Cardiac septum (tissue), 1 donor: ENCODE data around the gene OR2T8. TPM values are rescaled to one million over a fixed set of nuclear protein-coding genes. Genes with fewer than 3 reads are reported as not detected.
"Not testable (repeated sequence)": the region's sequence is repeated elsewhere in the genome, so short reads cannot be mapped to it uniquely, and the experiment has no call there.

Source experiments
- DNase-seq: peaks from one replicate; pipeline ENCODE4 v3.0.0-alpha.2; 2020; ENCODE audit warnings: low spot score
- intact Hi-C: fragments of 100-400 bp; cut with DNase I; formaldehyde crosslinking; loops from one replicate; pipeline ENCODE4 v1.14.0; 2022
- long read RNA-seq: library from polyadenylated mRNA; unstranded; transcript quantifications from one replicate; pipeline ENCODE4 v2.0.0, GENCODE V29; 2021
- total RNA-seq: library from RNA; stranded (reverse); fragmentation: NEBNext Ultra II Directional; extraction: Animal tissue kit (Norgen Biotek cat#: 25700); gene quantifications from one replicate; pipeline ENCODE4 v1.2.1, GENCODE V29; 2021
- donor health status: DM: no; HTN: no; CAD: no.

The OR2T8 gene
- not detected for total RNA-seq
- long read RNA-seq = 0 reads

- DNase-seq = no peak
- intact Hi-C loops = no loop called here
These were observed at the start of gene OR2T8 for GRCh38 chr1:247919952-247920351. OR2T8 (plus strand) TSS chr1:247920252; CDS start chr1:247921018, 766 bp downstream.

DNA sequence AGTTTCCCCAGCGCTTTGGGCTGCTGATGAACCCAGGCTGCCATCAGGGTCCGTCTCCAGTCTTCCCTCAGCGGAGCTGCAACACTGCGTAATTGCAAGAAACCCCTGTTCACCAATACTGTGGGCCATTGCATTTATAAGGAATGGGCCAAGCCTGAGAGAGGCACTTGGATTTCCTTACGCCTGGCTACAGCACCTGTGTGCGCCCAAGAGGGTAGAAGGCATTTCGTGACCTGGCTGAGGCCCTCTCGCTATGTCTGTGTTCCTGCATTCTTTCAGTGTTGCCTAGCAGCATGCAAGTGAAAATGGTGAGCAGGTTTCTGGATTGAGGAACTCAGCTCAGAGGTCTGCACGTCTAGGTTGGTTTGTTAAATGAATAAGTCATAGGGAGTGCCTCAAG is 36.7 kb upstream of the OR2T8 start:
- no peak for DNase-seq
- intact Hi-C loops = no loop called here

- intact Hi-C loops = no loop called here
- DNase-seq = no peak
These were observed 35.1 kb upstream of the OR2T8 start for GRCh38 chr1:247884797-247885413.

- intact Hi-C loops = no loop called here
- no peak for DNase-seq
These were observed 24.9 kb upstream of the OR2T8 start, which contains the start of gene OR2W3 for GRCh38 chr1:247895163-247895637. OR2W3 (plus strand) TSS chr1:247895587; CDS start chr1:247895587, 0 bp downstream.

GRCh38 chr1:247895976-247896375 is 24.1 kb upstream of the OR2T8 start:
- intact Hi-C loops = no loop called here
- DNase-seq = no peak

GRCh38 chr1:247904122-247904521 is 15.9 kb upstream of the OR2T8 start:
- DNase-seq = no peak
- intact Hi-C loops = no loop called here

DNA sequence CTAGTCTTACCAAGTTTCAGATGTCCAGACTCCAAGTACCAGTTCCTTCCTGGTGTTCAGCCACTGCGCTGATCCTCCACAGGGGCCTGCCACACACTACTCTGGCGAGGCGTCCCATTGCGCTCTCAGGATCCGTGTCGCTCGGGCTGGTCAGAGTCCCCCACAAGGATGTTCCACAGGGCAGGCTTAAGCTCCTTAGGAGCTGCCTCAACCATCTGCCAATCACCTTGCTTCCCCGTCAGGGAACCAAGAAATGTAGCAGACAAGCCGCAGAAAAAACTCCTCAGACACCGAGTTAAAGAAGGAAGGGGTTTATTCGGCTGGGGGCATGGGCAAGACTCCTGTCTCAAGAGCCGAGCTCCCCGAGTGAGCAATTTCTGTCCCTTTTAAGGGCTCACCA is 14.9 kb upstream of the OR2T8 start:
- intact Hi-C loops = no loop called here
- DNase-seq = no peak

DNA sequence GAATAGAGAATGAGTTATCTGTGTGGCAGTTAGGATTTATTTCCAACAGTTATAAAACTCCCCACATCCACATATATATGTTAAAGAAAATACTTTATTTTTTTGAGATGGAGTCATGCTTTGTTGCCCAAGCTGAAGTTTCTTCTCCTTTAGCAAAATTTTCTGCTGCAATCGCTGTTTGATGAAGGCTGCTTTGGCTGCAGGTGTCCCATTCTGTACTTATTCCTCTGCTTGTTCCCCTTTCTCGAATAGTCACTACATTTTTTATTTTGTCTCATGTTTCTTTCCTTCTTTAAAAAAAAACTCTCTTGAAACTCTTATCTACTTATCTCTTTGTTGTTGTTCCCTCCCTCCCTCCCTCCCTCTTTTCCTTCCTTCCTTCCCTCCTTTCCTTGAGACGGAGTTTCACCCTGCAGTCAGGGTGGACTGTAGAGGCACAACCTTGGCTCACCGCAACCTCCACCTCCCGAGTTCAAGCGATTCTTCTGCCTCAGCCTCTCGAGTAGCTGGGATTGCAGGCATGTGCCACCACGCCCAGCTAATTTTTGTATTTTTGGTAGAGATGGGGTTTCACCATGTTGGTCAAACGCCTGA is 14.0 kb upstream of the OR2T8 start:
- DNase-seq = no peak
- intact Hi-C loops = no loop called here

DNA sequence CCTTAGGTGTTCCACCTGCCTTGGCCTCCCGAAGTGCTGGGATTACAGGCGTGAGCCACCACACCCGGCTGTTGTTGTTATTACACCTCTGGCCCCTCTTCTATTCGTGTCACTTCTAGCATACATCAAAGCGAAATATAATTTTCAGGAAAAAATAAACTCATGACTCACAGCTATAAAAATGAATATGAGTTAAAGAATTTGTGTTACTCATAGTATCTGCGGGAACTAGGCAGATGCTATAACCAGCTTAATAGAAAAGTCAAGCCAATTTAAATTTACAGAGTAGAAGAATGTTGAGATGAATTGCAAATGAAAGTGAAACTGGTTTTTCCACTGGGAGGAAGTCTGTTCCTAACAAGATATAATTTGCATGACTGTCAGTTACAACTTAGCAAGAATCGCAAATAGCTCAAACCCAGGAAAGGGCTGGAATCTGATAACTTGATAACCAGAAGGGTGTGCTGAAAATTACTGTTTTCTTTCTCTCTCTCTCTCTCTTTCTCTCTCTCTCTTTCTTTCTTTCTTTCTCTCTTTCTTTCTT is 13.5 kb upstream of the OR2T8 start:
- intact Hi-C loops = no loop called here

DNA sequence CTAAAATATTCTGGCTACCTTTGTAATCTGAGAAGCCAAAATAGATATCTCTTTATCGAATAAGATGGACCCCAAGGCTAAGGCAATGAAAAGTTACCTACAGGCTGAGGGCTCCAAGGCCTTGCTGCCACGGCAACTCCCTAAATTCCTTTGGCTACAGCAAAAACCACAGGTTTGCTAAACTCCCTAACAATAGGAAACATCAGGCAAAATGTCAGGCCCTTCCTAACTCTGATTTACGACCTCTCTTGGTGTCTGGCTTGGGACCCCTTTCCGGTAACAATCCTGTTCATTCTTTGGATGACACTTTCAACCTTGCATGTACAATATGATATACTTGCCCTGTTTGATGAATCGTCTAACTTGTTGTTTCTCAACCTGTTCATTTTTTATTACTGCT is 11.3 kb upstream of the OR2T8 start:
- no peak for DNase-seq
- intact Hi-C loops = no loop called here

More for the DNA sequence above, 13.5 kb upstream of the OR2T8 start:
- no peak for DNase-seq

DNA sequence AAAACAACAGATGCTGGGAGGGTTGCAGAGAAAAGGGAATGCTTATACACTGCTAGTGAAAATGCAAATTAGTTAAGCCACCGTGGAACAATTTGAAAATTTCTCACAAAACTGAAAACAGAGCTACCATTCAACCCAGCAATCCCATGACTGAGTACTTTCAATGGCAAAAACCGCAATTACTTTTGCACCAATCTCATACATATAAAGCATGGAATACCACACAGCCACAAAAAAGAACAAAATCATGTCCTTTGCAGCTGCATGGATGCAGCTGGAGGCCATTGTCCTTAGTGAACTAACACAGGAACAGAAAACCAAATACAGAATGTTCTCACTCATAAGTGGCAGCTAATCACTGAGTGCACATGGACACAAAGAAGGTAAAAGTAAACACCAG is 6.3 kb upstream of the OR2T8 start:
- intact Hi-C loops = no loop called here
- no peak for DNase-seq

- intact Hi-C loops = no loop called here
- no peak for DNase-seq
These were observed 5.0 kb upstream of the OR2T8 start for GRCh38 chr1:247914941-247915662.

GRCh38 chr1:247923941-247924340 is 3.9 kb downstream of the OR2T8 start:
- intact Hi-C loops = no loop called here
- DNase-seq = no peak

DNA sequence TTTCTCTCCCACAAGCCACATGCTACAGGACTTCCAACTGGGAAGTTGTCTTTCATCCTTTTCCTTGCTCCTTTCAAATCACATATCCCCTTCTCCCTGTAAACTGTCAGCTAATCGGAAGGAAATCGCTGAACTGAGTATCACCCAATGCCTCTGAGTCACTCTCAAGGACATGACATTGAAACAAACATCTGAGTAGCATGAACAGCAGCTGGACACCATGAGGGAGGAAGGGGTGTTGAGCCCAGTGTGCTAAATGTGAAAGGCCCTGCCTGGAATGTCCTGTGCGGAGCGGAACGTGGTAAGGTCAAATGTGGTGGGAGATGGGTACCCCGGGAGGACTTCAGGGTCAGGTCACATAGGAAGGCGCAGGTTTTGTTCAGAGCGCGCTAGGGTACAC is 4.8 kb downstream of the OR2T8 start, which contains the start of gene OR2AJ1:
Gene OR2AJ1 (plus strand): TSS at position 22 of the 400 bp plus-strand sequence. CDS start 8,880 bp downstream, outside the sequence.
- DNase-seq = no peak
- intact Hi-C loops = no loop called here

GRCh38 chr1:247933989-247934388 is 13.9 kb downstream of the OR2T8 start:
- intact Hi-C loops = no loop called here
- DNase-seq = no peak

DNA sequence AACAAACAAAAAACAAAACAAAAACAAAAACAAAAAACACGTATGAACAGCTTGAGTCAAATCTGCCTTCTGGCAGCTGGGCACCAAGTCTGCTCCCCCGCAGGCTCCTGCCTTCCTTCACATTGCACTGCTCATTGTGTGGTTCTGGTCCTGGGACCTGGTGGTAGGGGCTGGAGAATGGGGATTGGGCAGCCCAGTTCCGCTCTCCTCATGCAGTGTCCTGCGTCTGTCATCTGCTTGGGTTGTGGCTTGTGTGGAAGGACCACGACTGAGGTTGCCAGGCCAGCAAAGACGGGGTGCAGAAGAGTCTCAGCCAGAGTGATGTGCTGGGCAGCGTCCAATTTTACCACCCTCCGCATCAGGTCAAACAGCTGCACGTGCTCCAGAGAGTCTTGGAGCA is 15.7 kb downstream of the OR2T8 start:
- no peak for DNase-seq

DNA sequence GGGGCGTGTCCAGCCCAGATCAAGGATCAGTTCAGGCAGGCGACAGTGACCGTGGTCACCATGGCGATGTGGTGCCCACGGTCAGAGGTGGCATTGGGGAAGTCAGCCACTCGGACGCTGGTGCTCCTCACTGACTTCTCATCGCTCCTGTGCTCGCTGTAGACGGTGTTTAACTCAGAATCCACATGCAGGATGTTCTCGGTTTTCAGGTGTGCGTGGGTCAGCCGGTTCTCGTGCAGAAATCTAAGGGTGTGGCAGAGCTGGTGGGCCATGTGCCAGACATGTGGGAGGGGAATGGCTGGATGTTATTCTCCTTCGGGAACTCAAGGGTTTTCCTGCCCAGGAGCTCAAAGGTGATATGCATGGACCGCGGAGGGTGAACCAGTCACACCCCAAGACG is 16.4 kb downstream of the OR2T8 start:
- intact Hi-C loops = no loop called here
- DNase-seq = no peak

More for the DNA sequence above, 15.7 kb downstream of the OR2T8 start:
- intact Hi-C loops = no loop called here

DNA sequence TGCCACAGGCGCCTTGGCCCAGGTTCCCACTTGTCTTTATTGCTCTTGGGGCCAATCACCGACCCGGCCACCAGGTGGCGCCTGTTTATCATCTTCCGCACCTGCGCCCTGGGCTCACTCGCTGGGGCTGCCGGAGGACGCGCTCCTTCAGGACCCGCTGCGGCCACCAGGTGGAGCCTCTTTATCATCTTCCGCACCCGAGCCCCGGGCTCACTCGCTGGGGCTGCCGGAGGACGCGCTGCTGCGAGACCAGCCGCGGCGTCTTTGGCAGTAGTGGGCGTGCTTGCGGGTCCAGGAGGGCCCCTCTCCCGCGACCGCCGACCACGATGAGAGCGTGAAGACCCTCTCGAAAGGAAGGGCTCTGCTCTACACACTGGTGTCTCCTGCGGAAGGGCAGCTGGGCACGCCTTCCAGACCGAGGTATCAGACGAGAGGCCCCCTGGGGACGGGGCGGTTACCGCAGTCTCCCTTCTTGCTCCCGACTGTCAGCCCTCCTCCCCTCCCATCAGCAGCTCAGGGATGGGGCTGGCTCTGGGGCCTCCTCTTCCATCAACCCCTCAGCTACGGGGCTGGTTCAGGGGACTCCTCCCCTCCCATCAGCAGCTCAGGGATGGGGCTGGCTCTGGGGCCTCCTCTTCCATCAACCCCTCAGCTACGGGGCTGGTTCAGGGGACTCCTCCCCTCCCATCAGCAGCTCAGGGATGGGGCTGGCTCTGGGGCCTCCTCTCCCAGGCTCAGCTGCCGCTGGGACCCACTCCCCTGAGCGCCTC is 17.1 kb downstream of the OR2T8 start:
- peak; percentile 78 for DNase-seq
- intact Hi-C loops = not testable (repeated sequence)

DNA sequence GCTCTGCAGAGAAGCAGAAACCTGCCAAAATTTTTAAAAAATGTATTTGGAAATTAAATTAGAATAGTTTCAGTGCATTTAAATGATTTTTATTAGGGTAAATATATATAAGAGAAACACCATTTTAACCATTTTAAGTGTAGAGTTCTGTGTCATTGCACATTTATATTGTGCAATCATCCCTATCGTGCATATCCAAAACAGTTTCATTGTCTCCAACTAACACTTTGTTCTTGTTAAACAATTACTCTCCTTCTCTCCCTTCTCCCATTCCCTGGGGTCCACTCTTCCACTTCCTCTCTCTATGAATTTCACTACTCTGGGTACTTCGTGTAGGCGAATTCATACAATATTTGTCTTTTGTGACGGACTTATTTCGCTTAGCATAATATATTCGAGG is 22.6 kb downstream of the OR2T8 start:
- DNase-seq = no peak
- intact Hi-C loops = no loop called here

- no peak for DNase-seq
- intact Hi-C loops = no loop called here
These were observed 28.5 kb downstream of the OR2T8 start, which contains the start of gene OR2L8 for GRCh38 chr1:247948558-247948957. OR2L8 (plus strand) TSS chr1:247948858; CDS start chr1:247948858, 0 bp downstream.
